Measurements from ENCODE around the gene EGR2.

Gene EGR2

GRCh38 chr10:62817766-62818425 is 1.7 kb upstream of the EGR2 start:
- peak; percentile 19 to 84 for DNase-seq

- DNase-seq = peak in 1 of 2 experiments; percentile 26
Measured at GRCh38 chr10:62817121-62817765, 1.1 kb upstream of the EGR2 start.

GRCh38 chr10:62816076-62816330 is 163 bp downstream of the EGR2 start:
- DNase-seq = no peak

GRCh38 chr10:62815381-62816075 is 638 bp downstream of the EGR2 start:
- no peak for DNase-seq

GRCh38 chr10:62814756-62815380 is 1.3 kb downstream of the EGR2 start:
- no peak for DNase-seq

GRCh38 chr10:62813981-62814380 is 2.2 kb downstream of the EGR2 start:
- DNase-seq = no peak

GRCh38 chr10:62813453-62813852 is 2.7 kb downstream of the EGR2 start:
- DNase-seq = no peak

- no peak for DNase-seq
Measured at GRCh38 chr10:62812672-62813439, 3.3 kb downstream of the EGR2 start.

- DNase-seq = no peak
Measured at GRCh38 chr10:62811159-62811875, 4.8 kb downstream of the EGR2 start.

- DNase-seq = no peak
Measured at GRCh38 chr10:62810156-62810902, 5.8 kb downstream of the EGR2 start.

- no peak for DNase-seq
Measured at GRCh38 chr10:62806251-62806650, 9.9 kb downstream of the EGR2 start.

GRCh38 chr10:62805231-62806099 is 10.7 kb downstream of the EGR2 start:
- peak in 1 of 2 experiments; percentile 69 for DNase-seq

GRCh38 chr10:62804356-62805230 is 11.6 kb downstream of the EGR2 start, which contains the start of gene ADO:
Gene ADO, plus strand, starts transcription at chr10:62804720. Its CDS starts 340 bp downstream, at chr10:62805060.
- peak; percentile 57 to 88 for DNase-seq

- DNase-seq = no peak
Measured at GRCh38 chr10:62803724-62804355, 12.3 kb downstream of the EGR2 start.

- no peak for DNase-seq
Measured at GRCh38 chr10:62801871-62802270, 14.3 kb downstream of the EGR2 start.

- peak; percentile 25 to 28 for DNase-seq
Measured at GRCh38 chr10:62796896-62797295, 19.3 kb downstream of the EGR2 start.

GRCh38 chr10:62795762-62796161 is 20.4 kb downstream of the EGR2 start:
- DNase-seq = no peak

GRCh38 chr10:62795100-62795499 is 21.1 kb downstream of the EGR2 start:
- DNase-seq = no peak

GRCh38 chr10:62794306-62794705 is 21.9 kb downstream of the EGR2 start:
- no peak for DNase-seq

All from NCI-H526 (cell line).